ENCODE data around the gene RASGEF1B. TPM values are rescaled to one million over a fixed set of nuclear protein-coding genes. Genes with fewer than 3 reads are reported as not detected.
A peak's percentile ranks its signal among the peaks of the same experiment; 100 is the strongest.

Gene RASGEF1B
- total RNA-seq, 4 donors from 2014 or later, result 15.4 to 45.4 (median 28.0) TPM

DNA sequence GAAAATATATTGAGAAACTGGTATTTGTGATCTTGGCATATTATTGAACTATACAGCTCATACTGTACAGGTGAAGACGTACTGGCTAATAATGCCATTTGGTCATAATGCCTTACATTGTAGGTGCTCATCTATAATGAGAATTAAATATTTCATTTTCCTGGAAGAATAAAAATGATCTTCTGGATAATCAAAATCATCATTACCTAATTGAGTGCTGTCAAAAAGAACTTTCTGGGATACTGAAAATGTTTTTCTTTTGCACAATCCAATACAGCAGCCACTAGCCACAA, 4.1 kb downstream of the RASGEF1B start:
- H3K27ac ChIP-seq, result no peak overlapping the region
- H3K36me3 ChIP-seq, result no peaks in the 10 kb centered on the region
- H3K27me3 ChIP-seq, result no peaks in the 10 kb centered on the region
- TF ChIP-seq POLR2A (IDR thresholded peaks at IDR 0.05), result no peak
- peak in 1 of 6 experiments; percentile 3 for TF ChIP-seq CTCF (IDR thresholded peaks at IDR 0.05)
- no peaks in the 10 kb centered on the region for H3K9me3 ChIP-seq
- H3K4me1 ChIP-seq, result peaks cover 0 to 47% (median 7%) of the 10 kb centered on the region in 4 donors
- no peak for DNase-seq
- no peak overlapping the region for H3K4me3 ChIP-seq

DNA sequence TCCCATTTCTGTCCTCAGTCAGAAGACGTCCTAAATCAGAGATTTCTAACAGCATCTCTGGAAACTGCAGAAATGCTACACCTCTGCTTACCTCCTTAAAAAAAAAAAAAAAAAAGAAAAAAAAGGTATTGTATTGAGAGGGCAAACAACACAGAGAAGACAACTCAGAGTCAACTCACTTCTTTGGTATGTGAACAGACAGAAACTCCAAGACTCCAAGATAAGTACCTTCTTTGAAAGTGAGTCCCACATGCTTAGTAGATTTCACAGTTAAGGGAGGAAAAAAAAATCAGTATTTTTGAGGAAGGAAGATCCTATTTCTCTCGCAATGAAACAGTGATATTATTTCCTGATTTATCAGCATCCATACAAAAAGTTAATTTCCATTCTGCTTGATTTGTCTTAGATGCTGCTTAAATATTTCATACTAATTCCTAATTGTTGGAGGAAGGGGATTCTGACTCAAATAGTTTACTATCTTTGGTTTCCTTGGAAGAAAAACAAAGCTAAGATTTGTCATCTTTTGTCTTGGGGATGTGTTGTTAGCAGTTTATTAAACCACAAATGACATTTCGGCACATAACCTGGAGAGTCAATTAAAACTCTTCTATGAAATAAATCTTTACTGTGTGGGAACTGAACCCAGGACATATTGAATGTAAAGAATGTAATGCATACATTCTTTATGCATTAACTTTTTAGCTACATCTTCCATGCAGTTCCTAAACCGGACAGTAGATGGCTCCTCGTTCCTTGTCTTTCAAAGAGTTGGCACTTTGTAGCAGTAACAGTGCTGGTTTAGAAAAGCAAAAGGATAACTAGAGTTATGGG, 4.7 kb downstream of the RASGEF1B start:
- peaks cover 0 to 47% (median 6%) of the 10 kb centered on the region in 4 donors for H3K4me1 ChIP-seq
- peak in 2 of 3 donors; percentile 83 to 93 for DNase-seq
- H3K4me3 ChIP-seq, result no peak overlapping the region
- H3K36me3 ChIP-seq, result no peaks in the 10 kb centered on the region
- no peaks in the 10 kb centered on the region for H3K9me3 ChIP-seq
- peak in 1 of 2 donors; percentile 13 for TF ChIP-seq POLR2A (IDR thresholded peaks at IDR 0.05)
- peak; percentile 63 to 99 (median 98) for TF ChIP-seq CTCF (IDR thresholded peaks at IDR 0.05)
- no peaks in the 10 kb centered on the region for H3K27me3 ChIP-seq
- H3K27ac ChIP-seq, result peak overlapping the region in 1 of 4 donors; percentile 20

GRCh38 chr4:81465406-81466340, 6.0 kb downstream of the RASGEF1B start:
- Histone ChIP-seq H3K36me3 (no peaks in the 10 kb centered on the region), H3K9me3 (no peaks in the 10 kb centered on the region), H3K4me1 (peaks cover 0 to 47% (median 8%) of the 10 kb centered on the region in 4 donors), H3K27ac (peak overlapping the region in 3 of 4 donors; percentile 35 to 81 (median 53)), H3K4me3 (peak overlapping the region in 1 of 4 donors; percentile 28), H3K27me3 (no peaks in the 10 kb centered on the region)
- no peak for TF ChIP-seq POLR2A (IDR thresholded peaks at IDR 0.05)
- DNase-seq, result no peak

DNA sequence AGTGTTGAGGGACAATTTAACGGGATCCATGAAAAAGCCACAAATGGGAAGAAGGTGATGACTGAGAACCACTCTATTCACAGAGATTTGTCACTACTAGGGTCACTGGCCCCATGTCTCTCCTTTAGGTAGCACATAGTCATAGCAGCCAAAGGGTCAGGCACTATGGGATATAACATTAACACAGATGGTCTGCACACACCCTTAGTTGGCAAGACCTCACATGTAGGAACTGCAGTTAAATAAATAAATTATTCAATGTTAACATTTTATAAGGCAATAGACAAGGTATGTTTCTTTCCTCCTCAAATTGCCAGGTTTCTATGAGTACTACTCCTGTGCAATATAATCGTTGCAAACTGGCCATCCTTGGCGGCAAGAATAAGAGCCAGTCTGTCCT, 10.9 kb downstream of the RASGEF1B start:
- Histone ChIP-seq H3K4me3 (no peak overlapping the region), H3K9me3 (no peaks in the 10 kb centered on the region), H3K27ac (no peak overlapping the region), H3K36me3 (peaks cover 0 to 35% (median 0%) of the 10 kb centered on the region in 3 donors), H3K27me3 (no peaks in the 10 kb centered on the region), H3K4me1 (peaks cover 0 to 15% (median 4%) of the 10 kb centered on the region in 4 donors)
- TF ChIP-seq CTCF (IDR thresholded peaks at IDR 0.05) (no peak), POLR2A (IDR thresholded peaks at IDR 0.05) (no peak)
- DNase-seq, result no peak

DNA sequence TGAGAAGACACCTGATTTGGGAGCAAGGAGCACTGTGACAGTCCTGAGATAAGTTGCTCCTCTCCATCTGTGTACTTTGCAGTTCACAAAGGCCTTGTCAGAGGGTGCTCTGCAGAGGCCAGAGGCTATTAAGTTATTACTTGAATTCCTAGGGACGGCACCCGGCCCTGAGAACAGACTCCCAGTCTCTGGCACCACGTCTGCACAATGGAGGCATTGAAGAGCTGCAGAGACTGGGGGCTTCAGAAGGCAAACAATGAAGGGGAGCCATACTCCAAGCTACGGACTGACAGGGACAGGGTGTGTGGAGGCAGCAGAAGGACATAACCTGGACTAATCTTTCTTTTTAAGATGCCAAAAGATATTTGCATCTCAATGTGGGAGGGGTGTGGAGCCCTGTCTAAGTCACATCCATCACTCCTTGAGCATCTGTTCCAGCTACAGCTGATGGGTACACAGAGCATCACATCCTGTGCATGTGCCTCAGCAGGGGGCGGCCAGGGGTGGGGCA, 11.5 kb downstream of the RASGEF1B start:
- H3K4me3 ChIP-seq, result no peak overlapping the region
- H3K9me3 ChIP-seq, result no peaks in the 10 kb centered on the region
- H3K4me1 ChIP-seq, result peaks cover 0 to 10% (median 4%) of the 10 kb centered on the region in 4 donors
- peaks cover 0 to 41% (median 0%) of the 10 kb centered on the region in 3 donors for H3K36me3 ChIP-seq
- DNase-seq, result no peak
- no peak for TF ChIP-seq CTCF (IDR thresholded peaks at IDR 0.05)
- no peak for TF ChIP-seq POLR2A (IDR thresholded peaks at IDR 0.05)
- no peak overlapping the region for H3K27ac ChIP-seq
- H3K27me3 ChIP-seq, result no peaks in the 10 kb centered on the region
